ENCODE results near the gene SBF2.

GRCh38 chr11:9895006-9895405, 399.0 kb downstream of the SBF2 start:
- TF ChIP-seq EZH2 (IDR thresholded peaks at IDR 0.05; ENCODE audit: borderline replicate concordance, low read depth, low read length, severe bottlenecking) (no peak), CTCF (IDR thresholded peaks at IDR 0.05; ENCODE audit: borderline replicate concordance, extremely low read depth, low read length, poor library complexity, severe bottlenecking) (no peak)
